Mesenchymal stem cell (in vitro differentiated cells and primary cell): ENCODE results near the gene HECTD4.
"Not testable (repeated sequence)": the region's sequence is repeated elsewhere in the genome, so short reads cannot be mapped to it uniquely, and the experiment has no call there.

Experiments used
- DNase-seq: peaks from one replicate; pipeline ENCODE4 v3.0.0-alpha.2; 2013
- H2AFZ ChIP-seq: one replicate; pipeline ENCODE4 v1.6.1; 2013; ENCODE audit warnings: low read depth, mild to moderate bottlenecking, control low read depth, inconsistent platforms, low read length, moderate library complexity
- H2AK5ac ChIP-seq: 2 replicates; pipeline ENCODE4 v1.6.1; 2013; ENCODE audit warnings: low read length, moderate library complexity, mild to moderate bottlenecking, inconsistent platforms; ENCODE audit not compliant: severe bottlenecking
- H2BK120ac ChIP-seq: one replicate; pipeline ENCODE4 v1.6.1; 2013; ENCODE audit warnings: low read depth, mild to moderate bottlenecking, inconsistent platforms, low read length, moderate library complexity
- H2BK12ac ChIP-seq, 2 experiments: one replicate each; pipeline ENCODE4 v1.6.1; 2013; ENCODE audit warnings: inconsistent platforms in 2 of 2, low read length in 2 of 2, mild to moderate bottlenecking in 2 of 2, moderate library complexity in 2 of 2, control low read depth in 1 of 2
- H2BK15ac ChIP-seq: one replicate; pipeline ENCODE4 v1.6.1; 2013; ENCODE audit warnings: mild to moderate bottlenecking, low read depth, inconsistent platforms; ENCODE audit not compliant: poor library complexity, severe bottlenecking
- H2BK5ac ChIP-seq: 2 replicates; pipeline ENCODE4 v1.6.1; 2013; ENCODE audit warnings: low read depth, mild to moderate bottlenecking, low read length, control low read depth, inconsistent platforms; ENCODE audit not compliant: poor library complexity, severe bottlenecking
- H3K14ac ChIP-seq, 2 experiments: one replicate each; pipeline ENCODE4 v1.6.1; 2013; ENCODE audit warnings: inconsistent platforms in 2 of 2, low read length in 2 of 2, control low read depth in 1 of 2, mild to moderate bottlenecking in 1 of 2, moderate library complexity in 1 of 2
- H3K18ac ChIP-seq, 2 experiments: one replicate each; pipeline ENCODE4 v1.6.1; 2013; ENCODE audit warnings: inconsistent platforms in 2 of 2, low read length in 2 of 2, control low read depth in 1 of 2, low read depth in 1 of 2, mild to moderate bottlenecking in 1 of 2
- H3K23ac ChIP-seq, 2 experiments: one replicate each; pipeline ENCODE4 v1.6.1; 2013; ENCODE audit warnings: inconsistent platforms in 2 of 2, low read length in 2 of 2, mild to moderate bottlenecking in 2 of 2, moderate library complexity in 2 of 2, control low read depth in 1 of 2
- H3K27ac ChIP-seq: 2 replicates; pipeline ENCODE4 v1.5.1; 2013; ENCODE audit warnings: mild to moderate bottlenecking, moderate library complexity, low read length, control low read depth, inconsistent platforms; ENCODE audit not compliant: poor library complexity, severe bottlenecking
- H3K27me3 ChIP-seq, 2 experiments: 2 replicates each; pipeline versions ENCODE4 v1.6.1 to v1.7.0; 2013; ENCODE audit warnings: low read length in 2 of 2, mild to moderate bottlenecking in 2 of 2, moderate library complexity in 2 of 2, control low read depth in 1 of 2, inconsistent platforms in 1 of 2; ENCODE audit not compliant: control insufficient read depth in 1 of 2, insufficient read depth in 1 of 2
- H3K36me3 ChIP-seq, 2 experiments: 2 replicates each; pipeline versions ENCODE4 v1.6.1 to v1.7.0; 2013; ENCODE audit warnings: low read length in 2 of 2, control low read depth in 1 of 2, inconsistent platforms in 1 of 2, low read depth in 1 of 2, mild to moderate bottlenecking in 1 of 2; ENCODE audit not compliant: insufficient read depth in 2 of 2, control insufficient read depth in 1 of 2
- H3K4ac ChIP-seq, 2 experiments: one replicate each; pipeline ENCODE4 v1.6.1; 2013; ENCODE audit warnings: inconsistent platforms in 2 of 2, low read length in 2 of 2, mild to moderate bottlenecking in 2 of 2, moderate library complexity in 2 of 2, control low read depth in 1 of 2, low read depth in 1 of 2
- H3K4me1 ChIP-seq: 2 replicates; pipeline ENCODE4 v1.6.1; 2013; ENCODE audit warnings: low read depth, low read length, control low read depth; ENCODE audit not compliant: control insufficient read depth, insufficient read depth
- H3K4me2 ChIP-seq: 2 replicates; pipeline ENCODE4 v1.6.1; 2013; ENCODE audit warnings: low read length, mild to moderate bottlenecking, inconsistent platforms; ENCODE audit not compliant: poor library complexity, severe bottlenecking
- H3K4me3 ChIP-seq, 2 experiments: 2 replicates each; pipeline versions ENCODE4 v1.5.1 to v1.7.0; 2013; ENCODE audit warnings: low read length in 2 of 2, mild to moderate bottlenecking in 2 of 2, control low read depth in 1 of 2, low read depth in 1 of 2; ENCODE audit not compliant: insufficient read depth in 1 of 2
- H3K79me1 ChIP-seq: replicated peaks from 2 replicates; pipeline ENCODE4 v1.6.1; 2013; ENCODE audit warnings: mild to moderate bottlenecking, control low read depth, low read length, inconsistent platforms; ENCODE audit not compliant: poor library complexity, severe bottlenecking
- H3K9ac ChIP-seq: 2 replicates; pipeline ENCODE4 v1.7.0; 2013; ENCODE audit warnings: mild to moderate bottlenecking, low read length, moderate library complexity
- H3K9me3 ChIP-seq: 2 replicates; pipeline ENCODE4 v1.7.0; 2013; ENCODE audit warnings: mild to moderate bottlenecking, low read length; ENCODE audit not compliant: control insufficient read depth
- H4K8ac ChIP-seq: one replicate; pipeline ENCODE4 v1.6.1; 2013; ENCODE audit warnings: inconsistent platforms, mild to moderate bottlenecking, low read length, moderate library complexity
- H4K91ac ChIP-seq: one replicate; pipeline ENCODE4 v1.6.1; 2013; ENCODE audit warnings: mild to moderate bottlenecking, low read length, inconsistent platforms
- WGBS: methylation state at CpG from one replicate; pipeline ENCODE4 v1.1.7; 2013; ENCODE audit warnings: mixed read lengths; 5-methylcytosine and 5-hydroxymethylcytosine counted together

The HECTD4 gene

DNA sequence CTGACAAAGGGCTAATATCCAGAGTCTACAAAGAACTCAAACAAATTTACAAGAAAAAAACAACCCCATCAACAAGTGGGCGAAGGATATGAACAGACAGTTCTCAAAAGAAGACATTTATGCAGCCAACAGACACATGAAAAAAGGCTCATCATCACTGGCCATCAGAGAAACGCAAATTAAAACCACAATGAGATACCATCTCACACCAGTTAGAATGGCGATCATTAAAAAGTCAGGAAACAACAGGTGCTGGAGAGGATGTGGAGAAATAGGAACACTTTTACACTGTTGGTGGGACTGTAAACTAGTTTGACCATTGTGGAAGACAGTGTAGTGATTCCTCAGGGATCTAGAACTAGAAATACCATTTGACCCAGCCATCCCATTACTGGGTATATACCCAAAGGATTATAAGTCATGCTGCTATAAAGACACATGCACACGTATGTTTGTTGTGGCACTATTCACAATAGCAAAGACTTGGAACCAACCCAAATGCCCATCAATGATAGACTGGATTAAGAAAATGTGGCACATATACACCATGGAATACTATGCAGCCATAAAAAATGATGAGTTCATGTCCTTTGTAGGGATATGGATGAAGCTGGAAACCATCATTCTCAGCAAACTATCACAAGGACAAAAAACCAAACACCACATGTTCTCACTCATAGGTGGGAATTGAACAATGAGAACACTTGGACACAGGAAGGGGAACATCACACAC is 7.9 kb upstream of the HECTD4 start:
- 70% methylated on average over 1 of the region's 4 CpGs for WGBS
- not testable (repeated sequence) for H2BK15ac ChIP-seq, H3K4me1 ChIP-seq, H2BK5ac ChIP-seq, H2BK12ac ChIP-seq, H2BK120ac ChIP-seq, H3K9me3 ChIP-seq, H2AK5ac ChIP-seq, H3K23ac ChIP-seq, H3K36me3 ChIP-seq, H3K18ac ChIP-seq, H3K14ac ChIP-seq, H4K8ac ChIP-seq, H3K79me1 ChIP-seq, H3K27ac ChIP-seq, H3K27me3 ChIP-seq, DNase-seq, H2AFZ ChIP-seq, H4K91ac ChIP-seq, H3K9ac ChIP-seq, H3K4ac ChIP-seq, H3K4me2 ChIP-seq, H3K4me3 ChIP-seq

- Histone ChIP-seq H3K79me1 (no peaks in the 10 kb centered on the region), H2BK15ac (no peak overlapping the region), H3K9me3 (no peaks in the 10 kb centered on the region), H3K27ac (no peak overlapping the region), H3K36me3 (no peaks in the 10 kb centered on the region), H3K4me1 (no peaks in the 10 kb centered on the region), H3K23ac (no peak overlapping the region), H2AK5ac (no peak overlapping the region), H3K4me3 (no peak overlapping the region), H2AFZ (no peak overlapping the region), H2BK5ac (no peak overlapping the region), H4K91ac (no peak overlapping the region), H2BK12ac (no peak overlapping the region), H3K4ac (no peak overlapping the region), H2BK120ac (no peak overlapping the region), H4K8ac (no peak overlapping the region), H3K18ac (no peak overlapping the region), H3K9ac (no peak overlapping the region), H3K14ac (no peak overlapping the region), H3K27me3 (peaks cover 0 to 4% of the 10 kb centered on the region in 2 experiments), H3K4me2 (no peak overlapping the region)
- WGBS = 89% methylated on average over 4 of the region's 4 CpGs
- no peak for DNase-seq
Observed at GRCh38 chr12:112389228-112389627, 7.0 kb upstream of the HECTD4 start.

DNA sequence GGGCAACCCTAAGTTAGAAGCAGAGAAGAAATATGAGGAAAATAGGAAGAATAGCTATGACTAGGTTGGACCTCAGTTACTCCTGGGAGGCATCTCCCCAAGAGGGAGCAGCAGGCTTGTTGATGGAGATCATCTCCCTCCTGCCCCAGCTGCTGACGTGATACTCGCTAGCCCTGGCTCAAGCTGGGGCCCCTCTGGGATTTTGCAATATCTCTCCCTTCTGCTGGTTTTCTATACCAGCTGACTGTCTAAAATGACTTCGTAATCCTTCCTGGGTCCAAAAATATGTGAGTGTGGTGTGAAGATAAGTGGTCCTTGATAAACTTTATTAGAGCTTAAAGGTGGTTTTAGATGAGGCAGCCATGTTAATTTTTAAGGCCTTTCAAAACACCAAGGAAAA is 4.5 kb upstream of the HECTD4 start:
- Histone ChIP-seq H2BK15ac (no peak overlapping the region), H3K18ac (no peak overlapping the region), H4K8ac (peak overlapping the region; percentile 16), H3K14ac (no peak overlapping the region), H3K9me3 (no peaks in the 10 kb centered on the region), H4K91ac (no peak overlapping the region), H3K9ac (peak overlapping the region; percentile 83), H3K27me3 (peaks cover 0 to 4% of the 10 kb centered on the region in 2 experiments), H3K4me1 (no peaks in the 10 kb centered on the region), H2AK5ac (no peak overlapping the region), H3K79me1 (no peaks in the 10 kb centered on the region), H3K27ac (no peak overlapping the region), H2BK120ac (no peak overlapping the region), H2AFZ (no peak overlapping the region), H3K4ac (no peak overlapping the region), H3K4me3 (no peak overlapping the region), H2BK12ac (peak overlapping the region in 1 of 2 experiments; percentile 52), H3K4me2 (no peak overlapping the region), H3K23ac (no peak overlapping the region), H3K36me3 (no peaks in the 10 kb centered on the region), H2BK5ac (no peak overlapping the region)
- WGBS = 76% methylated on average over 3 of the region's 3 CpGs
- DNase-seq = peak; percentile 81

DNA sequence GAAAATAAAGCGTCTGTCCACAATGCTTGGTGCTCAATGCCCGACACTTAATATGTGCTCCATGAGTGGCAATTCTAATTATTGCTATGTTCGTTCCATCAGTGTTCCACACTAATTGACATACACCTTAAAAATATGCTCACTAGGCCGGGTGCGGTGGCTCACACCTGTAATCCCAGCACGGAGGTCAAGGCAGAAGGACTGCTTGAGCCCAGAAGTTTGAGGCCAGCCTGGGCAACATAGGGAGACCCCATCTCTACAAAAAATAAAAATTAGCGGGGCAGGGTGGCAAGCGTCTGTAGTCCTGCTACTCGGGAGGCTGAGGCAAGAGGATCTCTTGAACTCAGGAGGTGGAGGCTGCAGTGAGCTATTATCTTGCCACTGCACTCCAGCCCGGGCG is 635 bp upstream of the HECTD4 start:
- no peak overlapping the region for H4K91ac ChIP-seq
- no peaks in the 10 kb centered on the region for H3K27me3 ChIP-seq
- H3K27ac ChIP-seq = no peak overlapping the region
- H3K14ac ChIP-seq = no peak overlapping the region
- no peak overlapping the region for H2BK5ac ChIP-seq
- H3K4me2 ChIP-seq = no peak overlapping the region
- H3K23ac ChIP-seq = no peak overlapping the region
- H2AK5ac ChIP-seq = no peak overlapping the region
- no peaks in the 10 kb centered on the region for H3K79me1 ChIP-seq
- H3K9ac ChIP-seq = peak overlapping the region; percentile 89
- no peak overlapping the region for H3K4ac ChIP-seq
- no peak overlapping the region for H2BK15ac ChIP-seq
- peak overlapping the region; percentile 19 for H4K8ac ChIP-seq
- H2AFZ ChIP-seq = no peak overlapping the region
- H2BK120ac ChIP-seq = no peak overlapping the region
- H3K4me1 ChIP-seq = peaks cover 9% of the 10 kb centered on the region
- H3K9me3 ChIP-seq = no peaks in the 10 kb centered on the region
- no peak overlapping the region for H2BK12ac ChIP-seq
- no peak overlapping the region for H3K18ac ChIP-seq
- peak overlapping the region in 1 of 2 experiments; percentile 86 for H3K4me3 ChIP-seq
- WGBS = 89% methylated on average over 7 of the region's 11 CpGs
- DNase-seq = no peak
- no peaks in the 10 kb centered on the region for H3K36me3 ChIP-seq
